HG03159 (cell line): ENCODE data around the gene PLA2G1B.
"Not testable (repeated sequence)": the region's sequence is repeated elsewhere in the genome, so short reads cannot be mapped to it uniquely, and the experiment has no call there.

Experiments
- ATAC-seq: cut with Tn5 transposase; IDR thresholded peaks from one replicate; pipeline ENCODE4 v1.9.1; 2021; ENCODE audit warnings: mild to moderate bottlenecking, moderate library complexity; ENCODE audit not compliant: unreplicated experiment

The PLA2G1B gene

DNA sequence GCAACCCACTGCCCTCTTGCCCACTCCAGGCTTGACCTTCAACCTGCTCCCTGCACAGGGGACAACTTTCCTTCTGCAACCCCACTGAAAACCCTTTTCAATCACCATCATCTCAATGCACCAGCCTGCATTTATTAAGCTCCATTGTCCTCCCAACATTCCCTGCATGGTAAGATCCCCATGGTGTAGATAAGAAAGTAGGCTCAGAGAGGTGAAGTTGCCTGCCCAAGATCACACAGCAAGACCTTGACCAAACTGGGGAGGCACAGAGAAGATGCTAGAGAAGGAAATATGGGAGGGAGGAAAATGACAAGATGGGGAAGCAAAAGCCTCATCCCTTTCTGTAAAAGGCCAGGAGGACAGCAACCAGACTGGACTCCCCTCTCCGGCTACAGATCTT is 31.5 kb upstream of the PLA2G1B start:
- ATAC-seq, result no peak

DNA sequence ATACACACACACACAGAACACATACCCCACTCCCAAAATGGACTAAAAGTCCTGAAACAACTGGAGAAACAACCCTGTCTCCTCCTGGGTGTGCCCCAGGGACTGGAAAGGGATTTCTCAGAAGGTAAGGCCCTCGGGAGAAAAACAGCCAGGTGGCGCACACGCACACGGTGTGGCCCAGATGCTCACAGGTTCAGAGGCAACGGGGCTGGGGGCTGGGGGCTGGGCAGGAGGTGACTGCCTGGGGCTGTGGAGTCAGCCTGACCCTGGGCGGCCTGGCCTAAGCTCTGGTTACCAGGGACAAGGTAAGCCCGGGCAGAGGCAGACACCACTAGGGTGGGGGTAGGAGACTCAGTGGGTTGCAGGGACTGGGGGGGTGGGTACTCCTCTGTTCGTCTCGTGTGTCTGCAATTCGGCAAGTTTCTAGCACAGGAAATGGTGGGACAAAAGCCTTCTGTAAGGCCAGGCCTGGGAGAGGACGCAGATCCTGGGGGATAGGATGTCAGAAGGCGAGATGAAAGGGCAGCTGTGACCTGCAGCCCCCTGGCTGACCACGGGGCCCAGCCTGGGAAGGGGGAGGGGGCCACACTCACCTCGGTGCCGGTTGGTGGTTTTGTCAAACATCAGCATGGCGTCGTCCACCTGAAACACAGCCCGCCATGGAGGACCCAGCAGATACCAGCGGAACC is 31.0 kb upstream of the PLA2G1B start:
- ATAC-seq, result no peak

DNA sequence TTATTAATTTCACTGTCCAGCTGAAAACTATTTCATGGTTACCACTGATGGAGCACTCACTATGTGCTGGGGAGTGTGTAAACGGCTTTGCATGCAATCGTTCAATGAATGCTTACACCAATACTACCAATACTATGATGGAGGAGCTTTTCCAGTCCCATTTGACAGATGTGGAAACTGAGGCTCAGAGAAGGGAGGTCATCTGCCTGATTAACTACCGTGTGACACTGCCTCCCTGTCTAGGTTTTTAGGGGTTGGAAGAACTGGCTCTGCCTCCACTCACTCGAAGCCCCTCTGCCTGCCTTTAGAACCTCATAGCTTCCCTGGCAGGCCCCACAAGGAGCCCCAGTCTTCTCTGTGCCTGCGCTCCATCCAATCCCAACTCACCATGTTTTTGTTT is 29.5 kb upstream of the PLA2G1B start:
- no peak for ATAC-seq

DNA sequence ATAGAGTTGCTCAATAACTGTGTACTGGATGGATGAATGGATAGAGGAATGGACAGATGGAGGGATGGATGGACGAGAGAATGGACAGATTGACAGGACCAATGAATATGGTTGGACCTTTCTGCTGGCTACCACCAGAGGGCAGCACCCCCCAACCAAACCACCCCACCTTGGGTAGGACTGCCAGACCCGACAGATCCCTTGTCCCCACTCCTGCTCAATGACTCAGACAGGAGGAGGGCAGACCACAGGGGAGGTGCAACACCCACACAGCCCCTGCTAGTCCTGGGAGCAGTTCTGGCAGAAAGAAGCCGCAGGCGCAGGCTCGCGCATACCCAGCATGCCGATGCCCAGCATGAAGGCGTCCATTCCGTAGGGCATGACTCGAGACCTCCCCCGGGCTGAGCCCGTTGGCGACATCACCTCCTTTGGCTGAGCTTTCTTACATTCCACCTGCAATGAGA is 29.0 kb upstream of the PLA2G1B start:
- ATAC-seq, result no peak

DNA sequence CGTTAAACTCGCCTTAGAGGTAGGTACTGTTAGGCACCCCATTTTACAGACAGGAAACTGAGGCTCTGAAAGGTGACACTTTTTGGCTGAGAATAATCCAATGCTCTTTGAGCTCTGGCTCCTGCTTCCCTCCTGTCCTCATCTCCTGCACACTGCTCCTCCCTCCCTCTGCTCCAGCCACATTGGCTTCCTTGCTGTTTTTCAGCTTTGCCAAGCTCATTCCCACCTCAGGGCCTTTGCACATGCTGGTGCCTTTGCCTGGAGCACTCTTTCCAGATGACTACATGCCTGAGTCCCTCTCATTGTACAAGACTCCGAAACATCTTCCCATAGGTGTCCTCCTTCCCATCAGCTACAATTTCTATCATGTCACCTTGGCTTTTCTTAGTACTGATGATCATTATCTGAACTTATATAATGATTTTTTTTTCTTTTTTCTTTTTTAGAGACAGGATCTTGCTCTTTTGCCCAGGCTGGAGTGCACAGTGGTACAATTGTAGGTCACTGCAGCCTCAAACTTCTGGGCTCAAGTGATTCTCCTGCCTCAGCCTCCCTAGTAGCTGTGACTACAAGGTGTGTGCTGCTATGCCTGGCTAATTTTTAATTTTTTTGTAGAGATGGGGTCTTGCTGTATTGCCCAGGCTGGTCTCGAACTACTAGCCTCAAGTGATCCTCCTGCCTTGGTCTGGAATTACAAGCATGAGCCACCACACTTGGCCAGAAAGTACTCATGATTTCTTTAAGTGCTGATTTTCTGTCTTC is 26.2 kb upstream of the PLA2G1B start:
- no peak for ATAC-seq

DNA sequence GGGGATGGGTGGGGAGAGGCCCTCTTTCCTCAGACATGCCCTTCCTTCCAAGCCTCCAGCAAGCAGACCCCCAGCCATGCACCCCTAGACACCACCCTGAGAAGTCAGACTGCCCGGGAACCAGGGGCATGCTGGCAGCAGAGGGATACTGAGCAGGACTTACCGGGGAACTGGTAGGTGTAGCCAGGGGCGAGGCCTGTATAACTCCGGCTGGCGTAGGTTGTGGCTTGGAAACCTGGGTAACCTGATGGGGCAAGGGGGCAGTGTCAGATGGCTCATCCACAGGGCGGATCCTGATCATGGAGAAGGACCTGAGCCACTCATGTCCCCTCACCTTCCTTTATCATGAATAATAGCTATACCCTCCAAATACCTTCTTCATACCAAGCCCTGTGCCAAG is 25.6 kb upstream of the PLA2G1B start:
- no peak for ATAC-seq

DNA sequence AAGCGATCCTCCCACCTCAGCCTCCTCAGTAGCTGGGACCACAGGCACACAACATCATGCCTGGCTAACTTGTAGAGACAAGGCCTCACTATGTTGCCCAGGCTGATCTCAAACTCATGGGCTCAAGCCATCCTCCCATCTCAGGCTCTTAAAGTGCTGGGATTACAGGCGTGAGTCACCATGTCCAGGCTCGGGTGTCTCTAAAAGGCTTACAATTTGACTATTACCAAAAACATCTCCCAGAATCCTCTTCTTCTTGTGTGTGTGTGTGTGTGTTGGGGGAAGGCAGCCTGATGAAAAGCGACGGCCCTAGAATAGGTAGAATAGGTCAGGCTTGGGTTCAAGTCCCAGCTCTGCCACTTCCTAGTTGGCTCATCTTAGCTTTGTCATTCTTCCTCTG is 24.5 kb upstream of the PLA2G1B start:
- no peak for ATAC-seq

DNA sequence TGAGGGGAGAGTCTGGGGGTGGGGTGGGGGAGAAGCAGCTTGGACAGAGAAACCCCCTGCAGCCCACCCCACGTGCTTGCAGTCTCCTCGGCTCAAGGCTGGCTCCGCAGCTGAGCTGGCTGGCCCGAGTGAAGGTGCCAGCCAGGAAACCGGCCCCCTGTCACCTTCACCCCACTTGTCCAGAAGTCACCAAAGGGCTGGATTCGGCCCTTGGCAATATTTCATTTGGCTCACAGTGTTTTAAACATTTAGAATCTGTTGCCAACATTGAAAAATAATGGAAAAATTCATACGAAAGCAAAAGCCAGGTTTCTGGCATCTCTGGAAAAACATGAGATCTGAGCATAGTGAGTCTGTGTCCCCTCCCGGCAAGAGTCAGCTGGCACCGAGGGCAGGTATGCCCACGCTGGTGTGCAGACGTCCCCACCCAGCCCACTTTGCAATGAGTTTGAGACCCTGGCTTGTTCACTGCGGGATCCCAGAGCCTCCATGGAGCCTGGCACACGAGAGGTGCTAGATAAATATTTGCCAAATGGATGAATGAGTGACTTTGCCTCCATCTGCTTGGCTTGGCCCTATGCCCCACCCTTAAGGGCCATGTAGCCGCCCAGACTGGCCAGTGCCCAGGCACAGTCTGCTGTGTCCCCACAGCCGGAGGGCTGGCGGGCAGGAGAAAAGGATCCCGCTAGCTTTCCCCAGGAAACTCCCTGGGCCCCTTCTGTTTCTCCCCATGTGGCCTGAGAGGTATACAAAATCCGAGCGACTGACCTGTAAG is 23.2 kb upstream of the PLA2G1B start:
- ATAC-seq, result no peak

DNA sequence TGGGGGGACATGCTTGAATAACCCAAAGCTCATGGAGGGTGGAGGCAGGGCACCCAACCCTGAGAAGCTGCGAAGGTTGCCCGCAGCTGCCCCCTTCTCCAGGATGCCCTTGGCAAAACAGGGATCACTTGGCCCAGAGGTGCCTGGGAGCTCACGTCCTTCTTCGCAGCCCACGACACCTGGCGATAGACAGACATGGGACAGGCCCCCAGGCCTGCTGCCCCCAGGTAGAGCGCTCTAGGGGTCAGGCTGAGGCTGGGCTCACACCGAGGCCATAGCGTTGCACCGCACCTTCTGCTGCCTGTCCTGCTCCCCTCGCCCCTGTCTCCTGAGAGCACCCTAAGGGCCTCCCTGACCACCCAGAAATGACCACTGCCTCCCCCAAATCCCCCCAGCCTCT is 20.2 kb upstream of the PLA2G1B start:
- no peak for ATAC-seq

DNA sequence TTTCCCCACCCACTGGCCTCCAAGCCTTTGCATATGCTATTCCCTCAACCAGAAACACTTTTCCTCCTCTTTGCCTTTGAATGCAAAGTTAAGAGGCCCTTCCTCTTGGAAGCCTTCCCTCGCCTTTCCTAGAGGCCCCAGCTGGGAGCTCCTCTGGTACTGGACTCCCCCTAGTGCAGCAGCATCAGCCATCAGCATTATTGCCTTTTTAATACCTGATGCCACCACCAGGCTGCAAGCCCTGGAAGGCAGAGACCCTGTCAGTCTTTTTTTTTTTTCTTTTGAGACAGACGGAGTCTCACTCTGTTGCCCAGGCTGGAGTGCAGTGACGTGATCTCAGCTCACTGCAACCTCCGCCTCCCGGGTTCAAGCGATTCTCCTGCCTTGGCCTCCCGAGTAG is 19.1 kb upstream of the PLA2G1B start:
- ATAC-seq, result no peak

DNA sequence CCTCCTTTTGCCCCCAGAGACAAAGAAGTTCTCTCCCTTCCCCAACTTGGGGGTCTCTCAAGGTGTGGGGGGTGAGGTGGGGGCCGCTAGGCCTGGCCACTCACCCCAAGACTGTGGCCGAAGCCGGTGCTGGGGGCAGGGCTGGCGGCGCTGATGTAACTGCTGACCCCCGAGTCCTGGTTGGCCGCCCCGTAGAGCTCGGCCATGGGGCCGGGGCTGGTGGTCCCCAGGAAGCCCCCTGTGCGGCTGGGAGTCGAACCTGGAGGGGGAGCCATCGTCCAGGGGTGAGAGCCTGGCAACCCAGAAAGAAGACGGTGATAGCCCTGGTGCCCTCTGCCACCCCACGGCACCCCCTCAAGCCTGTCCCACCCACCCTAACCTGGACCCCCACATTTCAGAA is 18.5 kb upstream of the PLA2G1B start:
- ATAC-seq, result no peak

DNA sequence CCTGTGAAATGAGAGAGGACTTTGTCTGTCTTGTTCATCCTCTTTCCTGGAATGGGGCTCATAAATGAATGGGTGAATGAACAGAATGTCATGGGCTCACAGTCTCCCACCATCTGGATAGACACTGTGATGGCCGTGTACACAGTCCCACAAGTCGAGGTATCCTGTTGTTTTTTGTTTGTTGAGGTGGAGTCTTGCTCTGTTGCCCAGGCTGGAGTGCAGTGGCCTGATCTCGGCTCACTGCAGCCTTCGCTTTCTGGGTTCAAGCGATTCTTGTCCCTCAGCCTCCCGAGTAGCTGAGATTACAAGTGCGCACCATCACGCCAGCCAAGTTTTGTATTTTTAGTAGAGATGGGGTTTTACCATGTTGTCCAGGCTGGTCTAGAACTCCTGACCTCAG is 16.1 kb upstream of the PLA2G1B start:
- no peak for ATAC-seq

DNA sequence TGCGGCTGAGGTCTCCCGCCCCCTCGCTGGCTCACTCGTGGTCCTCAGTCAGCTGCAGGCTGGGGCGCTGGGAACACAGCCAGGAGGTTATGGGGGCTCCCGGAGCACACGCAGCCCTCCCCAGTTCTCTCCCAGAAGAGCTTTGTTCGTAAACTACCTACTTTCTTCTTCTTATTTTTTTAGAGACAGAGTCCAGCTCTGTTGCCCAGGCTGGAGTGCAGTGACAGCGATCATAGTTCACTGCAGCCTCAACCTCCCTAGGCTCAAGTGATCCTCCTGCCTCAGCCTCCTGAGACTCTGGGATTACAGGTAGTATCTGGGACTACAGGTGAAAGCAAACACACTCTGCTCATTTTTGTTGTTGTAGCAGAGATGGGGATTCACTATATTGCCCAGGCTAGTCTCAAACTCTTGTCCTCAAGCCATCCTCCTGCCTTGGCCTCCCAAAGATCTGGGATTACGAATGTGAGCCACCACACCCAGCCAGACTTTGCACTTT is 15.5 kb upstream of the PLA2G1B start:
- no peak for ATAC-seq

DNA sequence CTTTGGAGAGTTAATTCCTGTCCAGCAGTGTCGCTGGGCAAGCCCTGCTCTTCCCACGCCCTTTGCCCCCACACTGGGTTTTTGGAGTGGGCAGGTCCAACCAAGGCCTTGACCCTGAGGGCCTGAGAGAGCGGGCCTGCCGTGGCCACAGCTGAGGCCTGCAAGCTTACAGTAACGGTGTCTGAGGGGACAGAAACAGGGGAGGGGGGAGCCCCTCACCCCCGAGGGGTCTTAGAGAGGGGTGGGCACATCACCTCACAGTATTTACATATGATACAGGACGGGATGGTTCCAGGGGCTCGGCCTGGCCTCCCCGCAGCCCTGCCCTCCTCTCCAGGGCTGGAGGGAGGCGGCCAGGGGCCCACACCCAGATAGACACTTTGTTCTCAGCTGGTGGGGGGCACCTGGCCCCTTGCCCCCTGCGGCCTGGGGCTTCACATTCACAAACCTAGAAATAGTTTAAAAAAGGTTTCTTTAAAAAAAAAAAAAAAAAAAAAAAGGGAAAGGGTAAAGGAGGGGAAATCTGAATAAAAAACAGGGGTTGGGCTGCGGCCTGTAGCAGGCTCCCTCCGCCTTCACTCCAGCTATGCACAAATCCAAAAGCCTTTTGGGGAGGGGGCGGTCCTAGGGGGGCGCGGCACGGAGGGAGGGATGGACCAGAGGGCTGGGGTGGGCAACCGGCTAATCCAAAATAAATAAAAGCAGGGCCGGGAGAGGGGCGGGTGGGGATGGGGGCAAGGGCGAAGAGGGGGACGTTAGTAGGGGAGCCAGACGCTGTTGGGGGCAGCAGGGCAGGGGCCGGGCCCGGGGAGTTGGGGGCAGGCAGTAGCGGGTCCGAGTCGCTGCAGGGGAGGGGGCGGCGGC is 14.8 kb upstream of the PLA2G1B start:
- no peak for ATAC-seq

DNA sequence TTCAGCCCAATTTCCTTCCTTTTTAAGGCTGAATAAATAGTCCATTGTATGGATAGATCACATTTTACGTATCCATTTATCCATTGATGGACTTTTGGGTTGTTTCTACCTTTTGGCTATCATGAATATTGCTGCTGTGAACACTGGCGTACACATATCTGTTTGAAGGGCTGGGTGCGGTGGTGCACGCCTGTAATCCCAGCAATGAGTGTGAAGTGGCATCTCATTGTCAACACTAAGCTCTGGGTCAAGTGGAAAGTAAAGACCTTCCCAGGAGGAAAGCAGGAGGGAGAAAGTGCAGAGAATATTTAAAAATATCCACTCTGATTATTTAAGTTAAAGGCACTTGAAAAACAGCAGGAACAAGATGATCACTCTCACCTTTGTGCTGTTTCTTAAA is 11.7 kb upstream of the PLA2G1B start:
- no peak for ATAC-seq

DNA sequence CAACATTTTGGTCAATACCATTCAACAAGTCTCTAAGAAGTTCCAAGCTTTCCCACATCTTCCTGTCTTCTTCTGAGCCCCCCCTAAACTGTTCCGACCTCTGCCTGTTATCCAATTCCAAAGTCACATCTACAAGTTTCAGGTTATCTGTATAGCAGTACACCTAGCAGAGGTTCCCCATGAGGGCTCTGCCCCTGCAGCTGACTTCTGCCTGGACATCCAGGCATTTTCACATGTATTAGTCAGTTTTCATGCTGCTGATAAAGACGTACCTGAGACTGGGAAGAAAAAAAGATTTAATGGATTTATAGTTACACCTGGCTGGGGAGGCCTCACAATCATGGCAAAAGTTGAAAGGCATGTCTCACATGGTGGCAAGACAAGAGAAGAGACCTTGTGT is 10.2 kb upstream of the PLA2G1B start:
- ATAC-seq, result no peak

DNA sequence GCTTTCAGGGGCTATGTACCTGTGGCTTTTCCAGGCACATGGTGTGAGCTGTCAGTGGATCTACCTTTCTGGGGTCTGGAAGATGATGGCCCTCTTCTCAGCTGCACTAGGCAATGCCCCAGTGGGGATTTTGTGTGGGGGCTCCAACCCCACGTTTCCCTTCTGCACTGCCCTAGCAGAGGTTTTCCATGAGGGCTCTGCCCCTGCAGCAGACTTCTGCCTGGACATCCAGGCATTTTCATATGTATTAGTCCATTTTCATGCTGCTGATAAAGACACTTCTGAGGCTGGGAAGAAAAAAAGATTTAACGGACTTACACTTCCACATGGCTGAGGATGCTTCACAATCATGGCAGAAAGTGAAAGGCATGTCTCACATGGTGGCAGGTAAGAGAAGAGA is 8.8 kb upstream of the PLA2G1B start:
- not testable (repeated sequence) for ATAC-seq

DNA sequence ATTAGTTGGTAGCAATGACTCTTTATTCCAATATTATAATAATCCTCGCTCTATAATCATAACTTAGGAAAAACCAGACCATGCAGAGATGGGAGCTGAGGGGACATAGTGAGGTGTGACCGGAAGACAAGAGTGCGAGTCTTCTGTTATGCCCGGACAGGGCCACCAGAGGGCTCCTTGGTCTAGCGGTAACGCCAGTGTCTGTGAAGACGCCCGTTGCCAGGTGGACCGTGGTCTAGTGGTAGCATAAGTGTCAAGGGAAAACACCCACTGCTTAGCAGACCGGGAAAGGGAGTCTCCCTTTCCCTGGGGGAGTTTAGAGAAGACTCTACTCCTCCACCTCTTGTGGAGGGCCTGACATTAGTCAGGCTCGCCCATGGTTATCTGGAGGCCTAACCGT is 7.9 kb upstream of the PLA2G1B start:
- not testable (repeated sequence) for ATAC-seq

DNA sequence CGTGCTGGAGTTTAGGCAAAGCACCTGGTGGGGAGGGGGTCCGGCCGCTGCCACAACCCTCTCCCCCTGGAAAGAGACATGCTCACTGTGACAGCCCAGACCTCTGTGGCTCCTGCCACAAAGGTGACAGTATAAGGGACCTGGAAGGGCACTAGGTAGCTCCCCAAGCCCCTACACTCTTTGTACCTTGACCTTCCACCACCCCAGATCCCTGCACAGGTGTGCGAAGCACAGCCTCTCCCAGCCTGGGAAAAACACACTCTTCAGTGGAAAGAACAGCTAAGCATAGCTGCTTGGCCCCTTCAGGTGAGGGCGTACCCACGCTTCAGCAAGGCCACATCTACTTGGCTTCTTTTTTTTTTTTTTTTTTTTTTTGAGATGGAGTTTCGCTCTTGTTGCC is 4.9 kb upstream of the PLA2G1B start:
- ATAC-seq, result no peak

DNA sequence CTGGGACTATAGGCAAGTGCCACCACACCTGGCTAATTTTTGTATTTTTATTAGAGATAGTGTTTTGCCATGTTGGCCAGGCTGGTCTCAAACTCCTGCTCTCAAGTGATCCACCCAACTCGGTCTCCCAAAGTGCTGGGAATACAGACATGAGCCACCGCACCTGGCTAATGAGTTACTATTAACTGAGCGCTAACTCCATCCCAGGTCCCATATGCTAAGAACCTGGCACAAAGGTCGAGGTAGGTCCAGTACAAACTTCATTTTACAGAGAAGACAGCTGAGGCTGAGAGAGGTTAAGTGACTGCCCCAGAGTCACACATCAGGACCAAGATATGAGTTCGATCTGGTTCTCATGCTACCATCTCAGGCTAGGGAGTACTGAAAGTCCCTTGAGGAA is 4.5 kb upstream of the PLA2G1B start:
- no peak for ATAC-seq

DNA sequence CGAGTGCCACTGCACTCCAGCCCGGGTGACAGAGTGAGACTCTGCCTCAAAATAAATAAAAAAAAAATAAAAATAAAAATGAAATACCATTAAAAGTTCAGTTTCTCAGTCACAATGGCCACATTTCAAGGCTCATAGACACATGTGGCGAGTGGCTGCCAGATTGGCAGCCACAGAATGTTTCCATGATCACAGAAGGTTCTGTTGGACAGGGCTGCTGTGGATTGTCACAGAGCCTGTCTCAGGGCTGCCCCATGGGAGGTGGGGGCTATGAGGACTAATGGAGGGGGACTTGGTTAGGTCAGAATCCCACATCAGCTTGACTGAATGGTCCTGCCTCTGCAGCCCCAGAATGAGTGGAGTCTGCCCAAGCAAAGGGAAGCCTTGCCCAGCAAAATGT is 3.8 kb upstream of the PLA2G1B start:
- no peak for ATAC-seq
